ENCODE results near the gene ZNF280D.

ZNF280D gene

DNA sequence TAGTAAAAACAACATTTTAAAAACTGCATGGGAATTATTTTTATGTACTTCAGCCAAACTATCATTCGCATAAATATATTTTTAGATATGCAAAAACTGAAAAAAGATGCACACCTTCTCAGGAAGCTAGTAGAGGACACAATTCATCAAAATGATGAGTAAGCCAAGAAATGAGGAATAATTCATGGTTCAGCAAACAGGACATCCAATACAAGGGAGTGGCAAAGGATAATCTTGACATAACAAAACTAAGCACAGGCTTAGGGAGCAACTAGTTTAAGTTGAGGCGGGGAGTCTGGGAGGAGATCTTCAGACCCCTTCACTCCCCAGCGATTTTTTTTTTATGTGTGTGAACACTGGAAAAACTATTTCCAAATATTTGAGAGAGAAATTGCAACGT, 93.7 kb downstream of the ZNF280D start:
- TF ChIP-seq, protein P1, sequence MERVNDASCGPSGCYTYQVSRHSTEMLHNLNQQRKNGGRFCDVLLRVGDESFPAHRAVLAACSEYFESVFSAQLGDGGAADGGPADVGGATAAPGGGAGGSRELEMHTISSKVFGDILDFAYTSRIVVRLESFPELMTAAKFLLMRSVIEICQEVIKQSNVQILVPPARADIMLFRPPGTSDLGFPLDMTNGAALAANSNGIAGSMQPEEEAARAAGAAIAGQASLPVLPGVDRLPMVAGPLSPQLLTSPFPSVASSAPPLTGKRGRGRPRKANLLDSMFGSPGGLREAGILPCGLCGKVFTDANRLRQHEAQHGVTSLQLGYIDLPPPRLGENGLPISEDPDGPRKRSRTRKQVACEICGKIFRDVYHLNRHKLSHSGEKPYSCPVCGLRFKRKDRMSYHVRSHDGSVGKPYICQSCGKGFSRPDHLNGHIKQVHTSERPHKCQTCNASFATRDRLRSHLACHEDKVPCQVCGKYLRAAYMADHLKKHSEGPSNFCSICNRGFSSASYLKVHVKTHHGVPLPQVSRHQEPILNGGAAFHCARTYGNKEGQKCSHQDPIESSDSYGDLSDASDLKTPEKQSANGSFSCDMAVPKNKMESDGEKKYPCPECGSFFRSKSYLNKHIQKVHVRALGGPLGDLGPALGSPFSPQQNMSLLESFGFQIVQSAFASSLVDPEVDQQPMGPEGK (CRISPR knock-in tag; IDR thresholded peaks at IDR 0.05; ENCODE audit: borderline replicate concordance) = no peak
- no peak for TF ChIP-seq ARNTL (CRISPR knock-in tag; IDR thresholded peaks at IDR 0.05; ENCODE audit: borderline replicate concordance, low read depth)
- no peak for TF ChIP-seq OSR1 (CRISPR knock-in tag; IDR thresholded peaks at IDR 0.05)
- TF ChIP-seq PPARA (CRISPR knock-in tag; IDR thresholded peaks at IDR 0.05; ENCODE audit: borderline replicate concordance) = no peak
- no peak for TF ChIP-seq TCF4 (CRISPR knock-in tag; IDR thresholded peaks at IDR 0.05; ENCODE audit: borderline replicate concordance)
- TF ChIP-seq ZNF70 (CRISPR knock-in tag; IDR thresholded peaks at IDR 0.05) = no peak
- no peak for TF ChIP-seq ZC3H10 (CRISPR knock-in tag; IDR thresholded peaks at IDR 0.05)
- TF ChIP-seq ESRRG (CRISPR knock-in tag; IDR thresholded peaks at IDR 0.05) = no peak
- TF ChIP-seq TOX (CRISPR knock-in tag; IDR thresholded peaks at IDR 0.05; ENCODE audit: borderline replicate concordance) = no peak
- TF ChIP-seq, protein P2, sequence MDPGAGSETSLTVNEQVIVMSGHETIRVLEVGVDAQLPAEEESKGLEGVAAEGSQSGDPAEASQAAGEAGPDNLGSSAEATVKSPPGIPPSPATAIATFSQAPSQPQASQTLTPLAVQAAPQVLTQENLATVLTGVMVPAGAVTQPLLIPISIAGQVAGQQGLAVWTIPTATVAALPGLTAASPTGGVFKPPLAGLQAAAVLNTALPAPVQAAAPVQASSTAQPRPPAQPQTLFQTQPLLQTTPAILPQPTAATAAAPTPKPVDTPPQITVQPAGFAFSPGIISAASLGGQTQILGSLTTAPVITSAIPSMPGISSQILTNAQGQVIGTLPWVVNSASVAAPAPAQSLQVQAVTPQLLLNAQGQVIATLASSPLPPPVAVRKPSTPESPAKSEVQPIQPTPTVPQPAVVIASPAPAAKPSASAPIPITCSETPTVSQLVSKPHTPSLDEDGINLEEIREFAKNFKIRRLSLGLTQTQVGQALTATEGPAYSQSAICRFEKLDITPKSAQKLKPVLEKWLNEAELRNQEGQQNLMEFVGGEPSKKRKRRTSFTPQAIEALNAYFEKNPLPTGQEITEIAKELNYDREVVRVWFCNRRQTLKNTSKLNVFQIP (CRISPR knock-in tag; IDR thresholded peaks at IDR 0.05; ENCODE audit: borderline replicate concordance, low read depth) = no peak
- no peak for TF ChIP-seq ISL1 (CRISPR knock-in tag; IDR thresholded peaks at IDR 0.05)
- no peak for TF ChIP-seq CSDC2 (CRISPR knock-in tag; IDR thresholded peaks at IDR 0.05)
- TF ChIP-seq SNAI2 (CRISPR knock-in tag; IDR thresholded peaks at IDR 0.05) = no peak
- no peak for ATAC-seq

DNA sequence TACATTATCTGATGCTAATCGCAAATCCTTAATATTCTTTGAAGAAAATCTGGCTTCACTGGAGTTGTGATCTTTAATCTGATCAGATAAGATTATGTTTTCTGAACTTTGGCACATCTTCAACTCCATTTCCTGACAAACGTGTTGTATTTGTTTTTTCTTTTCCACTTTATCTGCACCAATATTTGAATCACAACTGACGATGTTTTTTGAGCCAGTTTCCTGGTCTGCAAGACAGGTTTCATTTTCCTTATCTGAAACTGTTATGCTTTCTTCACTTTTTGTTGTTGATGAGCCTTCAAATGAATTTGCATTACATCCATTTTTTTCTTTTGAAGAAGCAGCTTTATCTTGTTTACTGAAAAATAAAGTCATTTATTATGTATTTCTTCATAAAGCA, 101.5 kb downstream of the ZNF280D start:
- no peak for TF ChIP-seq ISL1 (CRISPR knock-in tag; IDR thresholded peaks at IDR 0.05)
- TF ChIP-seq, protein P3, sequence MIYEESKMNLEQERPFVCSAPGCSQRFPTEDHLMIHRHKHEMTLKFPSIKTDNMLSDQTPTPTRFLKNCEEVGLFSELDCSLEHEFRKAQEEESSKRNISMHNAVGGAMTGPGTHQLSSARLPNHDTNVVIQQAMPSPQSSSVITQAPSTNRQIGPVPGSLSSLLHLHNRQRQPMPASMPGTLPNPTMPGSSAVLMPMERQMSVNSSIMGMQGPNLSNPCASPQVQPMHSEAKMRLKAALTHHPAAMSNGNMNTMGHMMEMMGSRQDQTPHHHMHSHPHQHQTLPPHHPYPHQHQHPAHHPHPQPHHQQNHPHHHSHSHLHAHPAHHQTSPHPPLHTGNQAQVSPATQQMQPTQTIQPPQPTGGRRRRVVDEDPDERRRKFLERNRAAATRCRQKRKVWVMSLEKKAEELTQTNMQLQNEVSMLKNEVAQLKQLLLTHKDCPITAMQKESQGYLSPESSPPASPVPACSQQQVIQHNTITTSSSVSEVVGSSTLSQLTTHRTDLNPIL (CRISPR knock-in tag; IDR thresholded peaks at IDR 0.05; ENCODE audit: low read depth) = no peak
- TF ChIP-seq ZFP30 (CRISPR knock-in tag; IDR thresholded peaks at IDR 0.05) = no peak
- no peak for TF ChIP-seq OSR1 (CRISPR knock-in tag; IDR thresholded peaks at IDR 0.05)
- TF ChIP-seq ZNF70 (CRISPR knock-in tag; IDR thresholded peaks at IDR 0.05) = no peak
- no peak for ATAC-seq

DNA sequence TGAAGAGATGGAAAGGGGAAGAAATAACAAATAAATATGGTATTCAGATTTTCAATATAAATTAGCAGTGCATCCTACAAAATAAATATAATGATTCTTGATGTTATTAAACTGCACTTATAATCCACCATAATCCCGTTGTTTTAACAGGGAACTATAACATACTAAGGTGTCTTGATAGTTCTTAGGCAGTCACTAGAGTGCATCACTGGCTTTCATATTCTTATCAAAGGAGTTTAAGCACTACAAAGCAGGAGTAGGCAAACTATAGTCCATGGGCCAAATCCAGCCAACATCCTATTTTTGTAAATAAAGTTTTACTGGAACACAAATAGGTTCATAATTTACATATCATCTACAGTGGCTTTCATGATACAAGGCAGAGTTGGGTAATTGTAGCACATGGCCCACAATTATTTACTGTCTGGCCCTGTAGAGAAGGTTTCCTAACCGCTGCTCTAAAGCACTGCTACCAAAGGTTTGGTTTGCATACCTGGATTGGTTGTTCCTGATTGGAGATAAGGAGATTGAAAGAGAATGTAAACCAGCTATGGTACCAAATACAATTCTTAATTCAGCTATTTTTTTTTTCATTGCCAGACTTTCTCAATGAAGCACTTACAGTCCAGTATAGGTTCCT, 104.3 kb downstream of the ZNF280D start:
- ATAC-seq = no peak
- TF ChIP-seq PPARA (CRISPR knock-in tag; IDR thresholded peaks at IDR 0.05; ENCODE audit: borderline replicate concordance) = no peak

DNA sequence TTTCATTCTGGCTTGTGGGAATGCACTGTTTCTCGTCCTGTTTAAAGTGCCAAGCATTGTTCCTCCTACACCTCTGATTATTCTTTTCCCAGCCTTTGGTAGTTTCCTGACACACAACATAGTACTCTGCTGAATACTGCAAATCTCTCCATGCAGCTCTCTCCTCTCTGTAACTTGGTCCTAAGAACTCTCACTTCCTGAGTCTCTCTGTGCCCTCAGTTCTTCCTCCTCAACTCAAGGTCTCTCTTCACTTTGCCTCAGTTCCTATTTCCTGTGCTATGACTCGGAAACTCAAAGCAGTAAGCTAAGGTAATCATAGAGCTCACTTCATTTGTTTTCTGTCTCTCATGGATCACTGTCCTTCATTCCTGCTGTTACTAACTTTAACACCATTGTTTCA, 113.4 kb downstream of the ZNF280D start:
- ATAC-seq = no peak
- TF ChIP-seq TOX (CRISPR knock-in tag; IDR thresholded peaks at IDR 0.05; ENCODE audit: borderline replicate concordance) (no peak), BACH2 (CRISPR knock-in tag; IDR thresholded peaks at IDR 0.05; ENCODE audit: borderline replicate concordance) (no peak)
- TF ChIP-seq, protein P1 (CRISPR knock-in tag; IDR thresholded peaks at IDR 0.05; ENCODE audit: borderline replicate concordance) = no peak

DNA sequence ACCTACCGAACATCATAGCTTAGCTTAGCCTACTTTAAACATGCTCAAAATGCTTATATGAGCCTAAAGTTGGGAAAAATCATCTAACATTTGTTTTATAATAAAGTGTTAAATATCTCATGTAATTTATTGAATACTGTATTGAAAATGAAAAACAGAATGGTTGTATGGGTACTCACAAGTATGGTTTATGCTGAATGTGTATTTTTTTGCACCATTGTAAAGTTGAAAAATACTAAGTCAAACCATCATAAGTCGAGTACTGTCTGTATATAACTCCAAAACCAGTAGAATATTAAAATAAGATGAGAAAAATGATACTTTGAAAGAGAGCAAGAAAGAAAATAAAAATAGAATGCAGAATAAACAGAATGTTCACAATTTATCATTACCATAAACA, 115.7 kb downstream of the ZNF280D start:
- TF ChIP-seq GLIS3 (CRISPR knock-in tag; IDR thresholded peaks at IDR 0.05) = no peak
- TF ChIP-seq OSR1 (CRISPR knock-in tag; IDR thresholded peaks at IDR 0.05) = no peak
- TF ChIP-seq ZFP30 (CRISPR knock-in tag; IDR thresholded peaks at IDR 0.05) = no peak
- TF ChIP-seq ZNF565 (CRISPR knock-in tag; conservative IDR thresholded peaks at IDR 0.05; ENCODE audit: low read depth) = no peak
- TF ChIP-seq, protein P4, sequence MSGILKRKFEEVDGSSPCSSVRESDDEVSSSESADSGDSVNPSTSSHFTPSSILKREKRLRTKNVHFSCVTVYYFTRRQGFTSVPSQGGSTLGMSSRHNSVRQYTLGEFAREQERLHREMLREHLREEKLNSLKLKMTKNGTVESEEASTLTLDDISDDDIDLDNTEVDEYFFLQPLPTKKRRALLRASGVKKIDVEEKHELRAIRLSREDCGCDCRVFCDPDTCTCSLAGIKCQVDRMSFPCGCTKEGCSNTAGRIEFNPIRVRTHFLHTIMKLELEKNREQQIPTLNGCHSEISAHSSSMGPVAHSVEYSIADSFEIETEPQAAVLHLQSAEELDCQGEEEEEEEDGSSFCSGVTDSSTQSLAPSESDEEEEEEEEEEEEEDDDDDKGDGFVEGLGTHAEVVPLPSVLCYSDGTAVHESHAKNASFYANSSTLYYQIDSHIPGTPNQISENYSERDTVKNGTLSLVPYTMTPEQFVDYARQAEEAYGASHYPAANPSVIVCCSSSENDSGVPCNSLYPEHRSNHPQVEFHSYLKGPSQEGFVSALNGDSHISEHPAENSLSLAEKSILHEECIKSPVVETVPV (CRISPR knock-in tag; IDR thresholded peaks at IDR 0.05) = no peak
- no peak for TF ChIP-seq ZNF70 (CRISPR knock-in tag; IDR thresholded peaks at IDR 0.05)
- no peak for TF ChIP-seq ZNF8 (CRISPR knock-in tag; IDR thresholded peaks at IDR 0.05)
- TF ChIP-seq CSDC2 (CRISPR knock-in tag; IDR thresholded peaks at IDR 0.05) = no peak
- ATAC-seq = no peak
